ENCODE results near the gene SERPINA5.

Gene SERPINA5

DNA sequence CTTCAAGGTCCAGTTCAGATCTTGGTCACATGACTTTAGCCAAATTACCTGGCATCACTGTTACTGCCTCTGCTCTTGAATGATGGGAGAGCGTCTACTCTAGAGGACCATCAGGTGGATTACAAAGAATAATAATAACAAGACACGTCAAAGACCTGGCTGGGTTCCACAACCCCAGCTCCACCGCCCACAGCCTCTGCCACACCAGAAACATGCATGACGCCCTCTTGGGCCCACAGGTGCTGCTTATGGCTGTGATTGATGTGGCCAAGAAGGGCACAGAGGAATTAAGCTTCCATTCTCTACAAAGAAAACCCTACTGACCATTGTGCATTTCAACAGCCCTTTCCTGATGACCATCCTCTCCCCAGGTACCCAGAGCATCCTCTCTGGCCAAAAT is 49.2 kb downstream of the SERPINA5 start:
- TF ChIP-seq FOXM1 (IDR thresholded peaks at IDR 0.05; ENCODE audit: borderline replicate concordance, low read depth) (no peak), RAD21 (IDR thresholded peaks at IDR 0.05; ENCODE audit: low read depth) (no peak), YY1 (IDR thresholded peaks at IDR 0.05; ENCODE audit: low read depth) (no peak), TAF1 (IDR thresholded peaks at IDR 0.05; ENCODE audit: low read depth) (no peak), ZBTB7A (IDR thresholded peaks at IDR 0.05; ENCODE audit: low read depth) (no peak)
- TF ChIP-seq, protein P1, sequence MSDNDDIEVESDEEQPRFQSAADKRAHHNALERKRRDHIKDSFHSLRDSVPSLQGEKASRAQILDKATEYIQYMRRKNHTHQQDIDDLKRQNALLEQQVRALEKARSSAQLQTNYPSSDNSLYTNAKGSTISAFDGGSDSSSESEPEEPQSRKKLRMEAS (IDR thresholded peaks at IDR 0.05): no peak
- TF ChIP-seq, protein P2, sequence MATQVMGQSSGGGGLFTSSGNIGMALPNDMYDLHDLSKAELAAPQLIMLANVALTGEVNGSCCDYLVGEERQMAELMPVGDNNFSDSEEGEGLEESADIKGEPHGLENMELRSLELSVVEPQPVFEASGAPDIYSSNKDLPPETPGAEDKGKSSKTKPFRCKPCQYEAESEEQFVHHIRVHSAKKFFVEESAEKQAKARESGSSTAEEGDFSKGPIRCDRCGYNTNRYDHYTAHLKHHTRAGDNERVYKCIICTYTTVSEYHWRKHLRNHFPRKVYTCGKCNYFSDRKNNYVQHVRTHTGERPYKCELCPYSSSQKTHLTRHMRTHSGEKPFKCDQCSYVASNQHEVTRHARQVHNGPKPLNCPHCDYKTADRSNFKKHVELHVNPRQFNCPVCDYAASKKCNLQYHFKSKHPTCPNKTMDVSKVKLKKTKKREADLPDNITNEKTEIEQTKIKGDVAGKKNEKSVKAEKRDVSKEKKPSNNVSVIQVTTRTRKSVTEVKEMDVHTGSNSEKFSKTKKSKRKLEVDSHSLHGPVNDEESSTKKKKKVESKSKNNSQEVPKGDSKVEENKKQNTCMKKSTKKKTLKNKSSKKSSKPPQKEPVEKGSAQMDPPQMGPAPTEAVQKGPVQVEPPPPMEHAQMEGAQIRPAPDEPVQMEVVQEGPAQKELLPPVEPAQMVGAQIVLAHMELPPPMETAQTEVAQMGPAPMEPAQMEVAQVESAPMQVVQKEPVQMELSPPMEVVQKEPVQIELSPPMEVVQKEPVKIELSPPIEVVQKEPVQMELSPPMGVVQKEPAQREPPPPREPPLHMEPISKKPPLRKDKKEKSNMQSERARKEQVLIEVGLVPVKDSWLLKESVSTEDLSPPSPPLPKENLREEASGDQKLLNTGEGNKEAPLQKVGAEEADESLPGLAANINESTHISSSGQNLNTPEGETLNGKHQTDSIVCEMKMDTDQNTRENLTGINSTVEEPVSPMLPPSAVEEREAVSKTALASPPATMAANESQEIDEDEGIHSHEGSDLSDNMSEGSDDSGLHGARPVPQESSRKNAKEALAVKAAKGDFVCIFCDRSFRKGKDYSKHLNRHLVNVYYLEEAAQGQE (IDR thresholded peaks at IDR 0.05; ENCODE audit: low read depth): no peak

DNA sequence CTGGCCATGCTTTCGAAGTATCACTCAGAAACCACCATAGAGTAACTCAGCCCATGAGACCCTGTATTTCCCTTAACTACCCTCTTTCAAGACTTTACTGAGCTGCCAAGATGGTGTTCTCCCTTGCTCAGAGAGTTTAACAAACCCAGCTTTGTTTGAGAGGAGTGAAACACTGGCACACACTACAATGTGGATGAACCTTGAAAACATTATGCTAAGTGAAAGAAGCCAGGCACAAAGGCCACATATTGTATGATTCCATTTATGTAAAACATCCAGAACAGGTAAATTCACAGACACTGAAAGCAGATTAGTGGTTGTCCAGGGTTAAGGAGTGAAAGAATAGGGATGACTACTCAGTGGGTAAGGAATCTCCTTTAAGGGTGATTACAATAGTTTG is 49.8 kb downstream of the SERPINA5 start:
- no peak for TF ChIP-seq YY1 (IDR thresholded peaks at IDR 0.05; ENCODE audit: low read depth)
- no peak for TF ChIP-seq TAF1 (IDR thresholded peaks at IDR 0.05; ENCODE audit: low read depth)
- TF ChIP-seq RAD21 (IDR thresholded peaks at IDR 0.05; ENCODE audit: low read depth): no peak
- TF ChIP-seq TEAD4 (IDR thresholded peaks at IDR 0.05): no peak
- TF ChIP-seq FOXM1 (IDR thresholded peaks at IDR 0.05; ENCODE audit: borderline replicate concordance, low read depth): no peak
- TF ChIP-seq, protein P1 (IDR thresholded peaks at IDR 0.05): no peak
- TF ChIP-seq, protein P3, sequence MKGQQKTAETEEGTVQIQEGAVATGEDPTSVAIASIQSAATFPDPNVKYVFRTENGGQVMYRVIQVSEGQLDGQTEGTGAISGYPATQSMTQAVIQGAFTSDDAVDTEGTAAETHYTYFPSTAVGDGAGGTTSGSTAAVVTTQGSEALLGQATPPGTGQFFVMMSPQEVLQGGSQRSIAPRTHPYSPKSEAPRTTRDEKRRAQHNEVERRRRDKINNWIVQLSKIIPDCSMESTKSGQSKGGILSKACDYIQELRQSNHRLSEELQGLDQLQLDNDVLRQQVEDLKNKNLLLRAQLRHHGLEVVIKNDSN (IDR thresholded peaks at IDR 0.05): no peak
- TF ChIP-seq CREB1 (IDR thresholded peaks at IDR 0.05; ENCODE audit: low read depth): no peak
- no peak for TF ChIP-seq EP300 (IDR thresholded peaks at IDR 0.05; ENCODE audit: borderline replicate concordance)
- TF ChIP-seq, protein P2 (IDR thresholded peaks at IDR 0.05; ENCODE audit: low read depth): no peak
- no peak for TF ChIP-seq ZBTB7A (IDR thresholded peaks at IDR 0.05; ENCODE audit: low read depth)
- no peak for TF ChIP-seq CEBPB (IDR thresholded peaks at IDR 0.05)
- TF ChIP-seq TCF12 (IDR thresholded peaks at IDR 0.05; ENCODE audit: low read depth): no peak

DNA sequence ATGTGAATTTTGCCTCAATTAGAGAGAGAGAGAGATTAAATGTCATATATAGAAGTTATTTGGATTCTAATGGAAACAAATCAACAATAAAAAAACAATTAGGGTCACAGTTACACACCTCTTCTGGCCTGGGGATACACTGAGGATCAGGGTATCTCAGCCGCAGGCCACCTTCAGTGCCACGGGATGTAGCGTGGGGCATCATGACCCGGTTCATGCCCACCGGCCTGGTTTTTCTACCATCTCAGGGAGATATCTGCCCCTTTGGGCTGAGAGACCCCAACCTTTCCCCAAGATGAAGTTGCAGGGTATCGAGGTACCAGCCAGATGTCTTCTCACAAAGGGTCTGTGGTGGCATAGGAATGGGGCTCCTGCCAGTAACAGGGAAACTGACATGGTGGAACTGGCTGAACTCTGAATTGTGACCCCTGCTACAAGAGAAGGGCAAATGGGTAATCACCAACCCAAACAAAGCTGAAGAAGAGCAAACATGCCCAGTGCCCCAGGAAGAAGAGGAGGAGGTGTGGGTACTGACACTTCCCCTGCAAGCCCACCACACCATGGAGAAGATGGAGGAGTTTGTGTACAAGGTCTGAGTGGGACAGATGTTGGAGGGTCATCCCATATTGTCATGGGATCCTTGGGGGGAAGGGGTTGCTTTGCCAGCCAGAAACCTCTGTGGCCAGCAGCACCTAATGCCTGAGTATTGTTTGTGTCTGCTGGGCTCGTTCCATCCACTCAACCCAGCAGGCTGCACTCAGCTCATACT is 50.5 kb downstream of the SERPINA5 start:
- no peak for TF ChIP-seq EP300 (IDR thresholded peaks at IDR 0.05; ENCODE audit: borderline replicate concordance)
- TF ChIP-seq FOXM1 (IDR thresholded peaks at IDR 0.05; ENCODE audit: borderline replicate concordance, low read depth): no peak
- TF ChIP-seq CEBPB (IDR thresholded peaks at IDR 0.05): no peak
- no peak for TF ChIP-seq NFIC (IDR thresholded peaks at IDR 0.05)
- no peak for TF ChIP-seq TAF1 (IDR thresholded peaks at IDR 0.05; ENCODE audit: low read depth)
- TF ChIP-seq RAD21 (IDR thresholded peaks at IDR 0.05; ENCODE audit: low read depth): no peak
- TF ChIP-seq TCF12 (IDR thresholded peaks at IDR 0.05; ENCODE audit: low read depth): no peak
- no peak for TF ChIP-seq CREB1 (IDR thresholded peaks at IDR 0.05; ENCODE audit: low read depth)
- TF ChIP-seq ZBTB7A (IDR thresholded peaks at IDR 0.05; ENCODE audit: low read depth): no peak

DNA sequence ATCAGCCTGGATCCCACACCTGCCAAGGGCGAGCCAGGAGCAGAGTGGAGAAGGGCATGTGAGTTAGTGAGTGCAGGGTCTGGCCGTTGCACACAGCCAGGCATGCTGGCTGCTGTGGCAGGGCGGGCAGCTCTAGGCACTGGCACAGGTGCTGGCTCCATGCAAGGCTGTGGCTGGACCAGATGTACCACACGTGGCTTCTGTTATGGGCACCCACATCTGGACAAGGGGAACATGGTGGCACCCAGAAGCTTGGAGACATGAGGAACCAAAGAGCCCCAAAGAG is 51.0 kb downstream of the SERPINA5 start:
- TF ChIP-seq, protein P2 (IDR thresholded peaks at IDR 0.05; ENCODE audit: low read depth): no peak

DNA sequence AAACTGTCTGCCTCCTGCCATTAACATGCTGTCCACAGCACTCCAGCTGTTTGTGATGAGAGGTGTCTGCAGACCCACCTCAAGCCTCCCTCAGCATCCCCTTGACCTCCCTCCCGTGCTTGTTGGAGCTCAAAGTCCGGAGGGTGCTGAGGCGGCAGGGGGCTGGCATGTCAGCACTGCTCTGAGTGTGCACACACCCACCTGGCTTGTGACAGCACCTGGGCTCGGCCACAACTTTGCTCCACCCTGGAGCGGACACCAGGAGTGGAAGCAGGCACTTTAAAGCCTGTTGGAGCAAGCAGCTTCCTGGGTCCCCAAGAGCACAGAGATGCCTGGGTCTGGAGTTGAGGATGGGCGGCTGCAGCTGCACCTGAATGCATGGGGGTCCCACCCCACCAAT is 51.9 kb downstream of the SERPINA5 start:
- no peak for TF ChIP-seq YY1 (IDR thresholded peaks at IDR 0.05; ENCODE audit: low read depth)
- TF ChIP-seq TCF12 (IDR thresholded peaks at IDR 0.05; ENCODE audit: low read depth): no peak
- TF ChIP-seq, protein P1 (IDR thresholded peaks at IDR 0.05): no peak
- no peak for TF ChIP-seq TEAD4 (IDR thresholded peaks at IDR 0.05)
- no peak for TF ChIP-seq EGR1 (IDR thresholded peaks at IDR 0.05)
- TF ChIP-seq, protein P3 (IDR thresholded peaks at IDR 0.05): no peak
- TF ChIP-seq CREB1 (IDR thresholded peaks at IDR 0.05; ENCODE audit: low read depth): no peak
- no peak for TF ChIP-seq TAF1 (IDR thresholded peaks at IDR 0.05; ENCODE audit: low read depth)

All from Ishikawa (cell line).